HG03196 (cell line): ENCODE results near the gene MFSD6.

Experiments used
- ATAC-seq: cut with Tn5 transposase; IDR thresholded peaks from one replicate; pipeline ENCODE4 v1.9.1; 2021; ENCODE audit not compliant: unreplicated experiment

Gene MFSD6

GRCh38 chr2:190435031-190435670 lies 27.0 kb downstream of the MFSD6 start:
- no peak for ATAC-seq

- ATAC-seq = no peak
Observed at GRCh38 chr2:190436557-190436956, 28.4 kb downstream of the MFSD6 start.

- no peak for ATAC-seq
Observed at GRCh38 chr2:190440113-190440512, 32.0 kb downstream of the MFSD6 start.

GRCh38 chr2:190441564-190441963 lies 33.4 kb downstream of the MFSD6 start:
- ATAC-seq = no peak

- ATAC-seq = no peak
Observed at GRCh38 chr2:190443055-190443454, 34.9 kb downstream of the MFSD6 start.

- ATAC-seq = no peak
Observed at GRCh38 chr2:190443778-190444481, 35.8 kb downstream of the MFSD6 start.

GRCh38 chr2:190444976-190445375 lies 36.8 kb downstream of the MFSD6 start:
- ATAC-seq = no peak

- no peak for ATAC-seq
Observed at GRCh38 chr2:190446193-190446592, 38.0 kb downstream of the MFSD6 start.

GRCh38 chr2:190446750-190447516 lies 38.8 kb downstream of the MFSD6 start:
- no peak for ATAC-seq

- no peak for ATAC-seq
Observed at GRCh38 chr2:190447766-190448165, 39.6 kb downstream of the MFSD6 start.

- ATAC-seq = no peak
Observed at GRCh38 chr2:190449925-190450324, 41.8 kb downstream of the MFSD6 start.

- no peak for ATAC-seq
Observed at GRCh38 chr2:190450363-190450762, 42.2 kb downstream of the MFSD6 start.

GRCh38 chr2:190451561-190452176 lies 43.5 kb downstream of the MFSD6 start:
- no peak for ATAC-seq

- no peak for ATAC-seq
Observed at GRCh38 chr2:190452433-190452832, 44.3 kb downstream of the MFSD6 start.

GRCh38 chr2:190454795-190455194 lies 46.6 kb downstream of the MFSD6 start:
- ATAC-seq = no peak

- ATAC-seq = no peak
Observed at GRCh38 chr2:190455358-190456095, 47.4 kb downstream of the MFSD6 start.

GRCh38 chr2:190456833-190457232 lies 48.7 kb downstream of the MFSD6 start:
- no peak for ATAC-seq

- no peak for ATAC-seq
Observed at GRCh38 chr2:190457256-190457655, 49.1 kb downstream of the MFSD6 start.

GRCh38 chr2:190458352-190459107 lies 50.4 kb downstream of the MFSD6 start:
- no peak for ATAC-seq

GRCh38 chr2:190459881-190460280 lies 51.7 kb downstream of the MFSD6 start:
- no peak for ATAC-seq
